ENCODE measurements around the gene SPHKAP.
"Not testable (repeated sequence)": the region's sequence is repeated elsewhere in the genome, so short reads cannot be mapped to it uniquely, and the experiment has no call there.

SPHKAP gene

GRCh38 chr2:228103379-228103778 is 78.1 kb downstream of the SPHKAP start:
- DNase-seq (ENCODE audit: low spot score): no peak

GRCh38 chr2:228102949-228103348 is 78.5 kb downstream of the SPHKAP start:
- DNase-seq (ENCODE audit: low spot score): no peak

- DNase-seq (ENCODE audit: low spot score): no peak
These were observed 87.0 kb downstream of the SPHKAP start for GRCh38 chr2:228094377-228094921.

GRCh38 chr2:228092056-228092455 is 89.4 kb downstream of the SPHKAP start:
- DNase-seq (ENCODE audit: low spot score): no peak

- no peak for DNase-seq (ENCODE audit: low spot score)
These were observed 94.9 kb downstream of the SPHKAP start for GRCh38 chr2:228086561-228086960.

- no peak for DNase-seq (ENCODE audit: low spot score)
These were observed 96.8 kb downstream of the SPHKAP start for GRCh38 chr2:228084717-228085116.

GRCh38 chr2:228083131-228083530 is 98.4 kb downstream of the SPHKAP start:
- DNase-seq (ENCODE audit: low spot score): no peak

GRCh38 chr2:228082571-228082970 is 98.9 kb downstream of the SPHKAP start:
- no peak for DNase-seq (ENCODE audit: low spot score)

- no peak for DNase-seq (ENCODE audit: low spot score)
These were observed 102.3 kb downstream of the SPHKAP start for GRCh38 chr2:228079194-228079593.

GRCh38 chr2:228076695-228077094 is 104.8 kb downstream of the SPHKAP start:
- DNase-seq (ENCODE audit: low spot score): not testable (repeated sequence)

- no peak for DNase-seq (ENCODE audit: low spot score)
These were observed 108.8 kb downstream of the SPHKAP start for GRCh38 chr2:228072669-228073068.

- no peak for DNase-seq (ENCODE audit: low spot score)
These were observed 114.2 kb downstream of the SPHKAP start for GRCh38 chr2:228067309-228067708.

GRCh38 chr2:228066126-228066798 is 115.2 kb downstream of the SPHKAP start:
- DNase-seq (ENCODE audit: low spot score): no peak

- DNase-seq (ENCODE audit: low spot score): no peak
These were observed 115.8 kb downstream of the SPHKAP start for GRCh38 chr2:228065686-228066085.

GRCh38 chr2:228064796-228065315 is 116.6 kb downstream of the SPHKAP start:
- DNase-seq (ENCODE audit: low spot score): no peak

GRCh38 chr2:228064024-228064423 is 117.5 kb downstream of the SPHKAP start:
- DNase-seq (ENCODE audit: low spot score): no peak

GRCh38 chr2:228063558-228063957 is 117.9 kb downstream of the SPHKAP start:
- no peak for DNase-seq (ENCODE audit: low spot score)

GRCh38 chr2:228059735-228060134 is 121.8 kb downstream of the SPHKAP start:
- no peak for DNase-seq (ENCODE audit: low spot score)

- no peak for DNase-seq (ENCODE audit: low spot score)
These were observed 125.0 kb downstream of the SPHKAP start for GRCh38 chr2:228056293-228057097.

GRCh38 chr2:228048838-228049490 is 132.5 kb downstream of the SPHKAP start:
- peak; percentile 16 for DNase-seq (ENCODE audit: low spot score)

- no peak for DNase-seq (ENCODE audit: low spot score)
These were observed 140.5 kb downstream of the SPHKAP start for GRCh38 chr2:228040995-228041394.

GRCh38 chr2:228039752-228040534 is 141.5 kb downstream of the SPHKAP start:
- peak; percentile 11 for DNase-seq (ENCODE audit: low spot score)

All from HuH-7.5 (cell line).